GM23338 (cell line): ENCODE results near the gene SPINDOC. TPM values are rescaled to one million over a fixed set of nuclear protein-coding genes. Genes with fewer than 3 reads are reported as not detected.

Experiments
- ATAC-seq: fragments of 200-7000 bp; cut with Tn5 transposase; 3 replicates; pipeline ENCODE4 v1.9.1; 2020
- DNase-seq: peaks from one replicate; pipeline ENCODE4 v3.0.0-alpha.2; 2015; ENCODE audit warnings: low spot score
- H2AFZ ChIP-seq: fragments of 200-600 bp; sonication (generic); 2 replicates; pipeline ENCODE4 v1.8.0; 2016; ENCODE audit warnings: antibody characterized with exemption, mild to moderate bottlenecking, moderate library complexity
- H3F3A ChIP-seq: fragments of 200-600 bp; sonication (generic); replicated peaks from 2 replicates; pipeline ENCODE4 v1.8.0; 2017; ENCODE audit warnings: antibody characterized with exemption, mixed run types, low read depth
- H3K27ac ChIP-seq: fragments of 200-600 bp; sonication (generic); 2 replicates; pipeline ENCODE4 v1.6.1; 2016; ENCODE audit warnings: low read depth
- H3K27me3 ChIP-seq: fragments of 200-600 bp; sonication (generic); 2 replicates; pipeline ENCODE4 v1.8.0; 2016; ENCODE audit warnings: mild to moderate bottlenecking, mixed run types, moderate library complexity; ENCODE audit not compliant: insufficient read depth
- H3K36me3 ChIP-seq: fragments of 200-600 bp; sonication (generic); 2 replicates; pipeline ENCODE4 v1.8.0; 2016; ENCODE audit warnings: mild to moderate bottlenecking; ENCODE audit not compliant: insufficient read depth
- H3K4me1 ChIP-seq: fragments of 200-600 bp; sonication (generic); 2 replicates; pipeline ENCODE4 v1.8.0; 2016; ENCODE audit warnings: mild to moderate bottlenecking, moderate library complexity; ENCODE audit not compliant: insufficient read depth
- H3K4me2 ChIP-seq: fragments of 200-600 bp; sonication (generic); 2 replicates; pipeline ENCODE4 v1.7.1; 2017; ENCODE audit warnings: mixed run types
- H3K4me3 ChIP-seq: fragments of 200-600 bp; sonication (generic); 2 replicates; pipeline ENCODE4 v1.6.1; 2016; ENCODE audit warnings: mixed run types
- H3K79me2 ChIP-seq: fragments of 200-600 bp; sonication (generic); replicated peaks from 2 replicates; pipeline ENCODE4 v1.8.0; 2017; ENCODE audit warnings: mild to moderate bottlenecking; ENCODE audit not compliant: insufficient read depth
- H3K9me2 ChIP-seq: fragments of 200-600 bp; sonication (generic); 2 replicates; pipeline ENCODE4 v1.8.0; 2017; ENCODE audit not compliant: insufficient read depth
- H4K20me1 ChIP-seq: fragments of 200-600 bp; sonication (generic); replicated peaks from 2 replicates; pipeline ENCODE4 v1.8.0; 2017; ENCODE audit warnings: mild to moderate bottlenecking; ENCODE audit not compliant: insufficient read depth
- H3K27ac Mint-ChIP-seq: 2 replicates; pipeline ENCODE4 v1.8.0; 2020; ENCODE audit warnings: inconsistent platforms, mild to moderate bottlenecking, moderate library complexity, mixed read lengths
- H3K27me3 Mint-ChIP-seq: 3 replicates; pipeline ENCODE4 v1.8.0; 2022; ENCODE audit warnings: low read depth, mild to moderate bottlenecking, moderate library complexity, mixed read lengths, inconsistent platforms; ENCODE audit not compliant: insufficient read depth, poor library complexity
- H3K36me3 Mint-ChIP-seq: 3 replicates; pipeline ENCODE4 v1.8.0; 2021; ENCODE audit warnings: low read depth, mild to moderate bottlenecking, inconsistent platforms, moderate library complexity, mixed read lengths
- H3K4me1 Mint-ChIP-seq: 3 replicates; pipeline ENCODE4 v1.8.0; 2020; ENCODE audit warnings: mild to moderate bottlenecking, inconsistent platforms, mixed read lengths
- H3K4me3 Mint-ChIP-seq: 3 replicates; pipeline ENCODE4 v1.8.0; 2021; ENCODE audit warnings: moderate library complexity, mild to moderate bottlenecking, inconsistent platforms, mixed read lengths
- H3K9me3 Mint-ChIP-seq: 3 replicates; pipeline ENCODE4 v1.8.0; 2020; ENCODE audit warnings: moderate library complexity, mild to moderate bottlenecking, inconsistent platforms, mixed read lengths
- CREB1 ChIP-seq: fragments of 250-450 bp; sonication (Bioruptor Pico); IDR thresholded peaks from 2 replicates; pipeline ENCODE4 v1.5.0; 2020; ENCODE audit warnings: low read depth, mild to moderate bottlenecking, moderate library complexity
- ETS1 ChIP-seq: IDR thresholded peaks from 2 replicates; pipeline ENCODE4 v1.6.1; 2016; ENCODE audit warnings: antibody characterized with exemption
- EZH2 ChIP-seq: fragments of 200-600 bp; sonication (generic); IDR thresholded peaks from one replicate; pipeline ENCODE4 v1.8.0; 2017; ENCODE audit warnings: antibody characterized with exemption, mild to moderate bottlenecking, low read depth; ENCODE audit not compliant: unreplicated experiment
- EZH2phosphoT487 ChIP-seq: fragments of 200-600 bp; sonication (generic); IDR thresholded peaks from one replicate; pipeline ENCODE4 v1.8.1; 2018; ENCODE audit warnings: antibody characterized with exemption; ENCODE audit not compliant: unreplicated experiment
- JUNB ChIP-seq: IDR thresholded peaks from one replicate; pipeline ENCODE4 v1.6.1; 2016; ENCODE audit warnings: antibody characterized with exemption; ENCODE audit not compliant: unreplicated experiment
- NANOG ChIP-seq: IDR thresholded peaks from 2 replicates; pipeline ENCODE4 v1.6.1; 2016; ENCODE audit warnings: antibody characterized with exemption, borderline replicate concordance
- STAT1 ChIP-seq: IDR thresholded peaks from one replicate; pipeline ENCODE4 v1.6.1; 2016; ENCODE audit warnings: antibody characterized with exemption; ENCODE audit not compliant: unreplicated experiment
- ZNF331 ChIP-seq: fragments of 250-450 bp; sonication (Bioruptor Pico); IDR thresholded peaks from 2 replicates; pipeline ENCODE4 v1.5.0; 2020; ENCODE audit warnings: low read depth, mild to moderate bottlenecking, moderate library complexity
- polyA plus RNA-seq: library from polyadenylated mRNA; unstranded; fragments of >200 nt; fragmentation: Nextera tagmentation; extraction: Ambion mirVana; gene quantifications from 2 replicates; pipeline ENCODE4 v1.2.1, GENCODE V29; 2016
- total RNA-seq: library from RNA; depleted of rRNA; stranded (reverse); fragments of >200 nt; shearing (Covaris generic); gene quantifications from 2 replicates; pipeline ENCODE4 v1.2.3, GENCODE V29; 2014
- TF ChIP-seq, protein P1 (sequence below), 2 experiments: fragments of 200-600 bp in 1 of 2; sonication (generic) in 1 of 2; conservative IDR thresholded peaks; 2 replicates each; pipeline versions ENCODE4 v1.5.1 to v1.6.1; 2016 to 2017; ENCODE audit warnings: antibody characterized with exemption in 2 of 2, low read depth in 2 of 2, mild to moderate bottlenecking in 2 of 2, moderate library complexity in 1 of 2
- TF ChIP-seq, protein P2 (sequence below): IDR thresholded peaks from one replicate; pipeline ENCODE4 v1.6.1; 2018; ENCODE audit warnings: antibody characterized with exemption; ENCODE audit not compliant: unreplicated experiment

SPINDOC gene
- total and polyA plus RNA-seq, 2 experiments from 2014 or later = 9.4 to 84.7 TPM

- Histone ChIP-seq H3K9me2 (no peaks in the 10 kb centered on the region), H3K36me3 (peaks cover 16% of the 10 kb centered on the region; the same call in 1 of the 2 replicates), H3K27me3 (no peaks in the 10 kb centered on the region), H3K4me1 (peaks cover 23% of the 10 kb centered on the region), H3K27ac (peak overlapping the region; percentile 69; the same call in 1 of the 2 replicates), H4K20me1 (peaks cover 9% of the 10 kb centered on the region), H3K79me2 (no peaks in the 10 kb centered on the region), H3F3A (peaks cover 11% of the 10 kb centered on the region), H2AFZ (no peak overlapping the region), H3K4me3 (no peak overlapping the region), H3K4me2 (no peak overlapping the region)
- Mint-ChIP-seq H3K36me3 (peaks cover 23% of the 10 kb centered on the region), H3K27me3 (peaks cover 21% of the 10 kb centered on the region), H3K4me3 (no peak overlapping the region), H3K9me3 (no peaks in the 10 kb centered on the region), H3K27ac (peak overlapping the region; percentile 71), H3K4me1 (peaks cover 28% of the 10 kb centered on the region)
- TF ChIP-seq, protein P1, sequence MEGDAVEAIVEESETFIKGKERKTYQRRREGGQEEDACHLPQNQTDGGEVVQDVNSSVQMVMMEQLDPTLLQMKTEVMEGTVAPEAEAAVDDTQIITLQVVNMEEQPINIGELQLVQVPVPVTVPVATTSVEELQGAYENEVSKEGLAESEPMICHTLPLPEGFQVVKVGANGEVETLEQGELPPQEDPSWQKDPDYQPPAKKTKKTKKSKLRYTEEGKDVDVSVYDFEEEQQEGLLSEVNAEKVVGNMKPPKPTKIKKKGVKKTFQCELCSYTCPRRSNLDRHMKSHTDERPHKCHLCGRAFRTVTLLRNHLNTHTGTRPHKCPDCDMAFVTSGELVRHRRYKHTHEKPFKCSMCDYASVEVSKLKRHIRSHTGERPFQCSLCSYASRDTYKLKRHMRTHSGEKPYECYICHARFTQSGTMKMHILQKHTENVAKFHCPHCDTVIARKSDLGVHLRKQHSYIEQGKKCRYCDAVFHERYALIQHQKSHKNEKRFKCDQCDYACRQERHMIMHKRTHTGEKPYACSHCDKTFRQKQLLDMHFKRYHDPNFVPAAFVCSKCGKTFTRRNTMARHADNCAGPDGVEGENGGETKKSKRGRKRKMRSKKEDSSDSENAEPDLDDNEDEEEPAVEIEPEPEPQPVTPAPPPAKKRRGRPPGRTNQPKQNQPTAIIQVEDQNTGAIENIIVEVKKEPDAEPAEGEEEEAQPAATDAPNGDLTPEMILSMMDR (conservative IDR thresholded peaks at IDR 0.05; ENCODE audit: low read depth in 2 of 2) = peak; percentile 54 to 85
- TF ChIP-seq ZNF331 (CRISPR knock-in tag) (no peak), CREB1 (CRISPR knock-in tag) (no peak)
- peak; percentile 88 for ATAC-seq
- DNase-seq = peak; percentile 71
These were observed 16.7 kb downstream of the SPINDOC start for GRCh38 chr11:63829823-63830489.

DNA sequence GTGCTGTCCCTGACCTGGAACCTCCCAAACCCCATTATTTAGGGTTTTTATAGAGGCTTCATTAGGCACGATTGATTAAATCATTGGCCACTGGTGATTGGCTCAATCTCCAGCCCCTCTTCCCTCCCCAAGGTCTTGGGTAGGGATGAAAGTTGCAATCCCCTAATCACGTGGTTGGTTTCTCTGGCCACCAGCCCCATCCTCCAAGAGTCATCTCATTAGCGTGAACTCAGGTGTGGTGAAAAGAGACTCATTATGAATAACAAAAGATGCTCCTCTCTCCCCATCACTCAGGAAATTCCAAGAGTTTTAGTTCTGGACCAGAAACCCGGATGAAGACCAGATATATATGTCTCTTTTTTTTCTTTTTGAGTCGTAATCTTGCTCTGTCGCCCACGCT lies 18.1 kb downstream of the SPINDOC start:
- H3K9me2 ChIP-seq = no peaks in the 10 kb centered on the region
- peaks cover 4% of the 10 kb centered on the region; the same call in 1 of the 2 replicates for H3K36me3 ChIP-seq
- DNase-seq (peak; percentile 76), ATAC-seq (peak; percentile 33)
- no peak overlapping the region for H3K27ac ChIP-seq
- Mint-ChIP-seq H3K4me3 (no peak overlapping the region), H3K9me3 (no peaks in the 10 kb centered on the region), H3K27me3 (peaks cover 17% of the 10 kb centered on the region), H3K36me3 (peaks cover 10% of the 10 kb centered on the region), H3K4me1 (peaks cover 28% of the 10 kb centered on the region), H3K27ac (no peak overlapping the region)
- TF ChIP-seq ZNF331 (CRISPR knock-in tag) (no peak), EZH2phosphoT487 (no peak), ETS1 (no peak), NANOG (no peak), JUNB (no peak), EZH2 (no peak), STAT1 (no peak), CREB1 (CRISPR knock-in tag) (no peak)
- TF ChIP-seq, protein P2, sequence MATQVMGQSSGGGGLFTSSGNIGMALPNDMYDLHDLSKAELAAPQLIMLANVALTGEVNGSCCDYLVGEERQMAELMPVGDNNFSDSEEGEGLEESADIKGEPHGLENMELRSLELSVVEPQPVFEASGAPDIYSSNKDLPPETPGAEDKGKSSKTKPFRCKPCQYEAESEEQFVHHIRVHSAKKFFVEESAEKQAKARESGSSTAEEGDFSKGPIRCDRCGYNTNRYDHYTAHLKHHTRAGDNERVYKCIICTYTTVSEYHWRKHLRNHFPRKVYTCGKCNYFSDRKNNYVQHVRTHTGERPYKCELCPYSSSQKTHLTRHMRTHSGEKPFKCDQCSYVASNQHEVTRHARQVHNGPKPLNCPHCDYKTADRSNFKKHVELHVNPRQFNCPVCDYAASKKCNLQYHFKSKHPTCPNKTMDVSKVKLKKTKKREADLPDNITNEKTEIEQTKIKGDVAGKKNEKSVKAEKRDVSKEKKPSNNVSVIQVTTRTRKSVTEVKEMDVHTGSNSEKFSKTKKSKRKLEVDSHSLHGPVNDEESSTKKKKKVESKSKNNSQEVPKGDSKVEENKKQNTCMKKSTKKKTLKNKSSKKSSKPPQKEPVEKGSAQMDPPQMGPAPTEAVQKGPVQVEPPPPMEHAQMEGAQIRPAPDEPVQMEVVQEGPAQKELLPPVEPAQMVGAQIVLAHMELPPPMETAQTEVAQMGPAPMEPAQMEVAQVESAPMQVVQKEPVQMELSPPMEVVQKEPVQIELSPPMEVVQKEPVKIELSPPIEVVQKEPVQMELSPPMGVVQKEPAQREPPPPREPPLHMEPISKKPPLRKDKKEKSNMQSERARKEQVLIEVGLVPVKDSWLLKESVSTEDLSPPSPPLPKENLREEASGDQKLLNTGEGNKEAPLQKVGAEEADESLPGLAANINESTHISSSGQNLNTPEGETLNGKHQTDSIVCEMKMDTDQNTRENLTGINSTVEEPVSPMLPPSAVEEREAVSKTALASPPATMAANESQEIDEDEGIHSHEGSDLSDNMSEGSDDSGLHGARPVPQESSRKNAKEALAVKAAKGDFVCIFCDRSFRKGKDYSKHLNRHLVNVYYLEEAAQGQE = no peak
- TF ChIP-seq, protein P1 (conservative IDR thresholded peaks at IDR 0.05; ENCODE audit: low read depth in 2 of 2) = no peak
- H3F3A ChIP-seq = peaks cover 9% of the 10 kb centered on the region
- H3K27me3 ChIP-seq = no peaks in the 10 kb centered on the region
- H3K4me1 ChIP-seq = peaks cover 23% of the 10 kb centered on the region
- H3K4me3 ChIP-seq = no peak overlapping the region
- no peaks in the 10 kb centered on the region for H3K79me2 ChIP-seq
- H4K20me1 ChIP-seq = no peaks in the 10 kb centered on the region; the same call in 1 of the 2 replicates
- no peak overlapping the region for H2AFZ ChIP-seq
- peak overlapping the region; percentile 7; the same call in 1 of the 2 replicates for H3K4me2 ChIP-seq
